Uterus (tissue), 4 donors: ENCODE measurements around the gene FAM110A. TPM values are rescaled to one million over a fixed set of nuclear protein-coding genes. Genes with fewer than 3 reads are reported as not detected.

ENCODE experiments used
- DNase-seq, 2 donors: peaks; one replicate each; pipeline ENCODE4 v3.0.0-alpha.2; 2019 to 2020
- H3K27ac ChIP-seq, 2 donors: fragments of 200-600 bp; sonication (generic); 1 replicate in 1 of 2; 2 replicates in 1 of 2; pipeline ENCODE4 v1.5.1; 2016 to 2018
- H3K27me3 ChIP-seq, 2 donors: fragments of 200-600 bp; sonication (generic); one replicate each; pipeline ENCODE4 v1.5.1; 2018 to 2019; ENCODE audit warnings: control low read depth in 1 of 2
- H3K36me3 ChIP-seq, 2 donors: fragments of 200-600 bp; sonication (generic); one replicate each; pipeline ENCODE4 v1.5.1; 2019; ENCODE audit warnings: control low read depth in 1 of 2
- H3K4me1 ChIP-seq, 2 donors: fragments of 200-600 bp; sonication (generic); one replicate each; pipeline ENCODE4 v1.5.1; 2018 to 2019; ENCODE audit warnings: control low read depth in 1 of 2
- H3K4me3 ChIP-seq, 2 donors: fragments of 200-600 bp; sonication (generic); 1 replicate in 1 of 2; 2 replicates in 1 of 2; pipeline ENCODE4 v1.5.1; 2018 to 2019; ENCODE audit warnings: mild to moderate bottlenecking in 1 of 2
- H3K9me3 ChIP-seq, 2 donors: fragments of 200-600 bp; sonication (generic); one replicate each; pipeline ENCODE4 v1.5.1; 2019; ENCODE audit warnings: control low read depth in 1 of 2
- CTCF ChIP-seq, 4 experiments: fragments of 200-600 bp in 2 of 4; fragments of 450-650 bp in 2 of 4; sonication (generic) in 2 of 4; IDR thresholded peaks; one replicate each; pipeline ENCODE4 v1.5.1; 2016 to 2019; ENCODE audit warnings: antibody characterized with exemption in 4 of 4, mild to moderate bottlenecking in 2 of 4, moderate library complexity in 1 of 4
- POLR2A ChIP-seq, 2 donors: fragments of 450-650 bp; IDR thresholded peaks; one replicate each; pipeline ENCODE4 v1.6.1; 2016; ENCODE audit warnings: antibody characterized with exemption in 2 of 2, mild to moderate bottlenecking in 1 of 2, moderate library complexity in 1 of 2
- intact Hi-C: fragments of 100-400 bp; cut with DNase I; formaldehyde crosslinking; loops from one replicate; pipeline ENCODE4 v1.15.1; 2023; ENCODE audit warnings: low total_unique reads
- total RNA-seq, 4 donors: library from RNA; depleted of rRNA in 3 of 4; stranded (reverse); fragments of >200 nt in 3 of 4; gene quantifications; one replicate each; pipeline versions ENCODE4 v1.1.0 to v1.2.4, GENCODE V29; 2014 to 2023
- donor health status: DM: yes; HTN: yes; CAD: no.

FAM110A gene
- total RNA-seq, 4 donors from 2014 or later: 0.59 to 6.2 (median 4.0) TPM

GRCh38 chr20:835608-836045 is 2.1 kb downstream of the FAM110A start:
- Histone ChIP-seq H3K27me3 (no peaks in the 10 kb centered on the region), H3K27ac (no peak overlapping the region)
- TF ChIP-seq CTCF (IDR thresholded peaks at IDR 0.05) (no peak), POLR2A (IDR thresholded peaks at IDR 0.05) (no peak)

GRCh38 chr20:836190-836589 is 2.7 kb downstream of the FAM110A start:
- H3K9me3 ChIP-seq: no peaks in the 10 kb centered on the region
- intact Hi-C loops: no loop called here
- no peak overlapping the region for H3K4me3 ChIP-seq
- no peaks in the 10 kb centered on the region for H3K27me3 ChIP-seq
- no peak for DNase-seq
- H3K4me1 ChIP-seq: peaks cover 0 to 7% of the 10 kb centered on the region in 2 donors
- no peaks in the 10 kb centered on the region for H3K36me3 ChIP-seq
- no peak overlapping the region for H3K27ac ChIP-seq
- TF ChIP-seq POLR2A (IDR thresholded peaks at IDR 0.05) (no peak), CTCF (IDR thresholded peaks at IDR 0.05) (no peak)

More at GRCh38 chr20:835608-836045, 2.1 kb downstream of the FAM110A start:
- H3K4me3 ChIP-seq: no peak overlapping the region
- no peaks in the 10 kb centered on the region for H3K36me3 ChIP-seq
- peaks cover 0 to 4% of the 10 kb centered on the region in 2 donors for H3K4me1 ChIP-seq
- no peaks in the 10 kb centered on the region for H3K9me3 ChIP-seq
- DNase-seq: no peak
- intact Hi-C loops: no loop called here

- DNase-seq: no peak
- Histone ChIP-seq H3K4me1 (peaks cover 0 to 9% of the 10 kb centered on the region in 2 donors), H3K27ac (no peak overlapping the region), H3K4me3 (no peak overlapping the region), H3K36me3 (no peaks in the 10 kb centered on the region), H3K27me3 (no peaks in the 10 kb centered on the region), H3K9me3 (no peaks in the 10 kb centered on the region)
- TF ChIP-seq CTCF (IDR thresholded peaks at IDR 0.05): no peak
- no peak for TF ChIP-seq POLR2A (IDR thresholded peaks at IDR 0.05)
- intact Hi-C loops: no loop called here
Observed at GRCh38 chr20:839015-839414, 5.5 kb downstream of the FAM110A start.

- no peak for TF ChIP-seq CTCF (IDR thresholded peaks at IDR 0.05)
- no peak for TF ChIP-seq POLR2A (IDR thresholded peaks at IDR 0.05)
- H3K4me3 ChIP-seq: no peak overlapping the region
- peaks cover 0 to 7% of the 10 kb centered on the region in 2 donors for H3K4me1 ChIP-seq
- no peaks in the 10 kb centered on the region for H3K27me3 ChIP-seq
- no peak for DNase-seq
- intact Hi-C loops: no loop called here
- no peaks in the 10 kb centered on the region for H3K36me3 ChIP-seq
- H3K9me3 ChIP-seq: no peaks in the 10 kb centered on the region
- H3K27ac ChIP-seq: no peak overlapping the region
Observed at GRCh38 chr20:839626-840025, 6.1 kb downstream of the FAM110A start.

- no peak overlapping the region for H3K4me3 ChIP-seq
- intact Hi-C loops: no loop called here
- DNase-seq: no peak
- TF ChIP-seq POLR2A (IDR thresholded peaks at IDR 0.05): no peak
- TF ChIP-seq CTCF (IDR thresholded peaks at IDR 0.05): no peak
- no peaks in the 10 kb centered on the region for H3K27me3 ChIP-seq
- no peaks in the 10 kb centered on the region for H3K9me3 ChIP-seq
- H3K27ac ChIP-seq: no peak overlapping the region
- peaks cover 0 to 14% of the 10 kb centered on the region in 2 donors for H3K4me1 ChIP-seq
- no peaks in the 10 kb centered on the region for H3K36me3 ChIP-seq
Observed at GRCh38 chr20:840503-840857, 7.0 kb downstream of the FAM110A start.
